Dedifferentiated amniotic fluid mesenchymal stem cell (primary cell): ENCODE measurements around the gene HORMAD2.

Experiments
- DNase-seq: peaks from one replicate; pipeline ENCODE4 v3.0.0-alpha.2; 2016; ENCODE audit errors: extremely low spot score

HORMAD2 gene

DNA sequence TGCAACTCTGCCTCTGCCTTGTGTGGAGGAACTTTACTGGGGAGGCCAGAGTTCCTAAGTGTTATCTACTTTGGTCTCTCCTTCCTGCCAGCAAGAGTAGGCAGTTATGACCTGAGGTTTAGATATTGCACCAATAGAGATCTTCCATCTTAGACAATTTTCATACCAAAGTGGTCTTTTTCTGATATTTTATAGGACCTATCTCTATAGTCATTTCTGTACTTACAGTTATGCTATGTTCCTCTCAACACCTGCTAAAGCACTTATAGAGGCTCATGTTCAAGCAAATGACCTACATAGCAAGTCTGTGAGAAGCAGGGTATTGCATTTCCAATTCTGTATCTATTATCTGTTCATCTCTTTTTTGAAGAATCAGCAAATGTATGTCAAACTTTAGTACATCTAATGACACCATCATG lies 80.8 kb downstream of the HORMAD2 start:
- no peak for DNase-seq

DNA sequence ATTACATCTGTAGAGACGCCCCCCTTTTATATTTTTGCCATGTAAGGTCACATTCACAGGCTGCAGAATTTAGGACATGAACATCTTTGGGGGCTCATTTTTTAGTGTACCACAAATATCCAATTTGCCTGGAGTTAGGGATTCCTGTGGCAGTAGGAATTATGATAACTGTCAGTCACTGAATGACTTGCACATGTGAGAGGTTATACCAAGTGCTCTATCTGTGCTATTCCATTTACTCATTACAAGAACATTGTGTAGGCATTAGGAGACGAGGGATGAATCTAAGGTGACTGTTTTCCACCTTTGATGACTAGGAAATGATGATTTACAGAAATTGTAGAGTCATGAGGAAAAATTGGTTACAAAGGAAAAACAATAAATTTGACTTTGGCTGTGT lies 87.0 kb downstream of the HORMAD2 start:
- DNase-seq, result no peak

DNA sequence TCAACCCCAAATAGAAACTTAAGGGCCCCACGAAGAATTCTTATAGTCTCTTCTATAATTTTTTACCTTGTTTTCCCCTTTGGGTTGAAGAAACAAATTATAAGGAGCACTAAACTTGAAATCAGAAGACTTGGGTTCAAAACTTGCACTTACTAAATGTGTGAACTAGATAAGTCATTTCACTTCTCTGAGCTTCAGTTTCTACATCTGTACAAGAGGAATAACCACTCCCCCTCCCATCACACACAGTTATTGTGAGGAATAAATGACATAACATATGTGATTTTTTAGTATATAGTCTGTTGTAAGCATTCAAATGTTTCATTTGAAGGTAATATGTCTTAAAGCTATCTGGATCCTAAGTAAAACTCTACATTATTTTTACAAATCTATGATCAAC lies 87.5 kb downstream of the HORMAD2 start:
- DNase-seq, result no peak

DNA sequence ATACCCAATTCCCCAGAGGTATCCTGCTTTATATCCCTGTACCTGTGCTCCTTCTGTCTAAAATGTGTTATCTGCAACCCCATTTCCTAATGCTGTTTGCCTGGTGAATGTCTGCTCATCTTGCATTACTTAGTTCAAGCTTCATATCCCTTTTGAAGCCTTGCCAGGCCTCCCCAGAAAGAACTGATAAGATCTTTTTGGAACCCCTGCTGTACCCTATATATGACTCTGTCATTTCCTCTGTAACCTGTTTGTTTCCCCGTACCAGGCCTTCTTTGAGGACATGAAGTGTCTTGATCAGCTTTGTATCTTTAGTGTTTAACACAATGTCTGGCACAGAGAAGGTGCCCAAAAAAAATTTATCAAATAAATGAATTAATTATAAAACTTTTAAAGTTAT lies 88.7 kb downstream of the HORMAD2 start:
- DNase-seq, result no peak

DNA sequence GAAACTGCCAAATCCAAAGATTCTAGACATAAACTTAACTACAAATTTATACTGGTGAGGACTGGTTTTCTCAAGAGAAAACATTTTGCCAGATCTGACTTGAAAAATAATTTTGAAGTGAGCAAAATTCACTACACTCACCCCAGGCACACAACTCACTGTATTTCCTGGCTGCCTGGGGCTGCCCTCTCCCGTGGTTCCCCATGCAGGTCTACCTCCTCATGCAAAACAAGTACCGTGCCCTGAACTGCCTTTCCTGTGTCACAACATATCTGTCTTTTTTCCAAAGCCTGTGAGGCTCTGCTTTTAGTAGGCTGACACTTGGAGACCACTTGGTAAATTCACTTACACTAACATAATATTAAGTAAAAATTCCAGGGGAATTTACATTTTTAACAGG lies 89.9 kb downstream of the HORMAD2 start:
- no peak for DNase-seq

DNA sequence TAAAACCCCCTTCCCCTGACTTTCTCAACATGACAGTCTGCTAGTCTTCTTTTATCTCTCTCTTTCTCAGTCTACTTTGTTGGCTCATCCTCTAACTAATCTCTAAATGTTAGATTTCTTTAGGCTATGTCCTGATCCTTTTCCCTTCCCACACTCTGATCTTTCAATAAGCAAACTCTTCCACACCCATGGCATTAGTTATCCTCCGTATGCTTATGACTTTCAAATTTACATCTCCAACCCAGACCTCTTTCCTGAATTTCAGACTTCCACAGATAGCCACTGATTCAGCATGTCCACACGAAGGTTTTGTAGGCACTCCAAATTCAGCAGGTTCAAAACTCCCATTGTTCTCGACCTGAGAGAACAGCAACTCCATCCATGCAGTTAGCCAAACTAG lies 90.7 kb downstream of the HORMAD2 start:
- DNase-seq, result no peak

DNA sequence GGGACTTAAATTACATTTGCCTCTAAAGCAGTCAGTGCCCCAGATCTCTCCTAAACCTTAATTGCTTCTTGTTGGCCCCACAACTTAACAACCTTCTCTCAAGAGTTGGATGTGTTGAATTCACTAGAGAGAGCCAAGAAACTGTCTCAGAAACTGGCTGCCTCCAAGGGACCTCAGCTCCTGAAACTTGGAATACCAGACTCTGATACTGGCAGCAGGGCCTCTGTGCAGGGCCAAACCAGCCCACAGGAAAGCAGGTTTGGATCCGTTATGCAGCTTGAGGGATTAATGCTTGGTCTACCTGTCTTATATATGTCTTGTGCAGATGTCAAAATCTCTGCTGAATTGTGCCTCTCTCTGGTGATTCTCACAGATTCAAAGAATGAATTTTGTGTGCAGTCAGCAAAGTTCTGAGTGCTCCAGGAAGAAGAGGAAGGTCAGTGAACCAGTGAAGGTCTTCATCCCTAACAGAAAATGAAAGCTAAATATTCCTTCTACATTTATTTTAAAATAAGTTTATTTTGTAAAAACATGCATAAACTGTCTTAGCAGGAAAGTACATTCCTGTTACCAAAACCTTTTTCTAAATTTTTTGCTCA lies 95.5 kb downstream of the HORMAD2 start:
- DNase-seq, result no peak

DNA sequence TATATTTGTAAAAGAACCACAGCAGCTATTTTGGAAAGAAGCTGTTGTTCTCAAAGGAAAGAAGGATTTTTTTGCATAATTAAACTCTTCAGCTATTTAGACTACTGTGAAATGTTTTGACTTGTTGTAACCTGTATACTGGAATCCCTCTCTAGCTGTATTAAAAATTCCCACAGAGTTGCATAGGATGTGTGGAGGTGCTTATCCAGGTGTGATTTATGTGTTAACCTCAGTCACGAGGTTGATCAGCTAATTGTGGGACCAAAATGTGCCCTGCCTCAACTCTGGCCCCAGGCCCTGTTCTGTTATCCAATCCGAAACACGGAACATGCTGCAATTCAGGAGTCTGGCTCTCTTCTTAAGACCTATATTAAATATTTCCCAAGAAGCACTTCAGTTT lies 96.2 kb downstream of the HORMAD2 start:
- DNase-seq, result no peak

DNA sequence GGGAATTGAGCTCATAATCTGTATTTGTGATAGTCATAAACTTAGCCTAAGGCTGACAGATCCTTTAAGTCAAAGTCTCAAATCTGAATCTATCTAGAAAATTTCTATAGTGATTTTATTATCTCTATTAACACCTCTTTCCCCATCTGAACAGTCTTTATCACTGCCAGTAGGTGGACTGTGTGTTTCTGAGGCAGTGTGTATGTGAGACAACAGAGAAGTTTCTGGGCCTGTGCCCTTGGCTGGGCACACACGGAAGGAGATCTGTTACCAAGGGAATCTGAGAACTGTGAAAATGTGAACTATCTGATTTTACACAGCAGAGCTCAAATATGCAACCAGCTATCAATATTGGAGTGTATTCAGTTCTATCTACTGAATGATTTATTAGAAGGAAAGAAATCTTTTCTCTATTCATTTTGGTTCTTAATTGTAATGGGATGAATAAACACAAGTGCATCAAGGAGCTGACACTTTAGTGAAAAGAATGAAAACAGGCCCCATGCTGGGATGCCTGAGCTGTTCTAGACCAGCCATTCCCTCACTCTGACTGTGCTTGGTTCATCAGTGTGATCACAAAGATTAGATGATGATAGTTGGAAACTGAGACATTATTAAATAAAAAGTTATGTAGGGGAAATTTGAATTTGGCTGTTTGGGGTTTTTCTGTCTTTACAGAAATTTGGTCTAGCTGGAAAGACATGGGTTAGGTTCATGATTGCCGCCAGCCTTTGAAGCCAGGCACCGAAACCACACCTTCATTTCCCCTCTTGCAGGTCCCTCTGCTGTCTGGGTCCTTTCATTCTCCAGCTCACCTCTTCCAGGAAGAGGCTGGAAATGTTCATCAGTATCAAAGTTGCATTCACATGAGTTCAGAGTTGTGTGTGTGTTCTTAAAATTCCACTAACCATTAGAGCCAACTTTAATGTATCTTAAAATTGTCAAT lies 98.2 kb downstream of the HORMAD2 start:
- peak; percentile 18 for DNase-seq

DNA sequence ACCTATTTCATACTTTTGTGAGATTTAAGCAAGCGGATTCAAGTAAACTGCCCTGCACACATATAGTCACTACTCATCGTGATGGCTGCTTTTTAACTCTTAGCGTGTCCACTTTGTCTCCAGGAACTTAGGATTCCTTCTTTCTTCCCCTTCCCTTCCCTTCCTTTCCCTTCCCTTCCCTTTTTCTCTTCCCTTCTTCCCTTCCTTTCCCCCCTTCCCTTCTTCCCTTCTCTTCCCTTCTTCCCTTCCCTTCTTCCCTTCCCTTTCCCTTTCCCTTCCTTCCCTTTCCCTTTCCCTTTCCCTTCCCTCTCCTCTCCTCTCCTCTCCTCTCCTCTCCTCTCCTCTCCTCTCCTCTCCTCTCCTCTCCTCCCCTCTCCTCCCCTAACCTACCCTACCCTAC lies 100.4 kb downstream of the HORMAD2 start:
- DNase-seq, result no peak

DNA sequence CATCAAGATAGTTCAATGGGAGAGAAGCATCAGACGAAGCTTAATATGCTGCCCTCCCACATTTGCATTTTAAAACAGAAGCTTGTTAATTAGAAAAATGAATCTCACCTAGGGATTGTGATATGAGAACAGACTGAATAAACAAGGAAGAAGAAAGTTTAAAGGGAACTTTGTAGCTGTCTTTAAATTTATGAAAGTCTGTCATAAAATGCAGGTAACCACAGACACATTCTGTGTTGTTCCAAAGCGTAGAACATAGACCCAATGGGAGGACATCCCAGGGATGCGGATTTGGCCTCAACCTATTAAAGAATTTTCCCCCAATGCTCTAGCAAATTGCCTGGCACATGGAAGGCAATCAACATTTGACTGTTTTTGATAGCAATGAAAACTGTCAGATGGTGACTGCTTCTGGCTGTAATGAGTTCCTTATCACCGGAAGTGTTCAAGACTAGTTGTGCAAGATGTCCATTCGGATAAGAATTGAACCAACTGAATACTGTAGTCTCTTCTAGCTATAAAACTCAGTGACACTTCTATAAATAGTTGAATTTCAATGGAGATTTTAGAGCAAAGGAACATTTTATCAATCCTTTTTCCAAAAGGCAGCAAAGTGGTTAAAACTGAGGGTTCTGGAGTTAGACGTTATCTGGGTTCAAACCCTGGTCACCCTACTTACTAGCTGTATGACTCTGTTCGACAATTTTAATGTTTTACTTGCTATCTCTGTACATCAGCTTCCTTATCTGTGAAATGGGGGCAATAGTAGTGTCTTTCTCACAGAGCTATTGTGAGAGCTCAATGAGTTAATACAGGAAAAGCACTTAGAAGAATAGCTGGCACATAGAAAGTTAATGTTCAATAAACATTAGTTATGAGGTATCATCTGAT lies 101.4 kb downstream of the HORMAD2 start:
- no peak for DNase-seq

DNA sequence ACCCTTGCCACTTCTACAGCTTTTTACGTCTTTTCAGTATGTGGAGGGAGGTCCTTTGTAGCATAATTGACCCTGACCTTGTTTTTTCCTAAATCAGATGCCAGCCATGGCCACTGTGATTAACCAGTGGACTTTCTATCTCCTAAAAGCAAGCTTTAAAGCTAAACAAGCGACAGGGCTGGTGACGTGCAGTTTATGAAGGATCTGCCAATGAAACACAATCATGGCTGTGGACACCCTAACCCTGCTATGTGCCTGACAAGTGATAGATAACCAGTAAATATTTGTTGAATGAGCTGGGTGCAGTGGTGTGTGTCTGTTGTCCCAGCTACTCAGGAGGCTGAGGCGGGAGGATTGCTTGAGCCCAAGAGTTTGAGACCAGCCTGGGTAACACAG lies 102.1 kb downstream of the HORMAD2 start:
- no peak for DNase-seq

DNA sequence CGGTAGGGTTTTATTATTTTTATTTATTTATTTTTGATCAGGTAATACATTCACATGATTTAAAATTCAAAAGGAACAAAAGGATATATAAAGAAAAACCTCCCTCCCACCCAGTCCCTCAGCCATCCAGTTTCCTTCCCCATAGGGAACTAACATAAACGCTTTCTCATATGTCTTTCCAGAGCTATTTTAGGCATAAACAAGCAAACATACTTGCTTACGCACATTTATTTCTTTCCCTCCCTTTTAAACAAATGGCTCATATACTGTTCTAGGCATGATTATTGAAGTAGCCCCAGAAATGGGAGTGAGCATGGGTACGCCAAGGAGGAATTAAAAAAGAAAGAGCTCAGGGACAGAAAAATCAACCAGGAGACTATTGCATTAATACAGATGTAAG lies 102.6 kb downstream of the HORMAD2 start:
- no peak for DNase-seq

DNA sequence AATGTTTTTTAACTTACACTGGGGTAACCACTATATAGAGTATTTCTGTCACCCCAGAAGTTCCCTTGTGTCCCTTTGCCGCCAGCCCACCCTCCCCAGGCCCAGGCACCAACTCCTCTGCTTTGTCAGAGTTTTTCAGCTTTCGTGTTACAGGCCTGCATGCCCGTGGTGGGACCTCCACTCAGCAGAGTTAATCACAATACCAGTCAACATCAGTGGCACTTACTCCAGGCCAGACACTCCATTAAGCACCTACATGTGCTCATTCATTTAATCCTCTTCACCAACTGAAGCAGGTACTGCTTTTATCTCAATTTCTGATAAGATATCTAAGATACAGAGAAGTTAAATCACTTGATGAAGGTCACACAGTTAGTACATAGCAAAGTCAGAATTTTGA lies 103.0 kb downstream of the HORMAD2 start:
- no peak for DNase-seq

DNA sequence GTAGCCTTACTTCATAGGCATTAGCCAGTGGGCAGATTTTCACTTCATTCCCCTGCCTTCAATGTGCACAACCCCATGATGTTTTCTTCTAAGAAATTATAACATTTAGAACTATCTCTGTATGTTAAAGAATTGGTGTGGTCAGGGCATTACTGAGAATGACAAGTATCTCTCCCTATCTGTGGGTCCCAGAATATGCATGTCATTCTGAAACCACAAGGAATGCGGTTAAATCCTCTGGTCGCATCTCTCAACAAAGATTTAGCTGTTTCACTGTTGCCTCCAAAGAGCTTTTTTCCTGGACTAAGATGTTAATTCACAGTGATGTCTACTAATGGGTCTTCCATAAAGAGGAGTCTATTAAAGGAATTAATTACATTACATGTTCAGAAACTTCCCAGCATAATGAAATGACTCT lies 103.6 kb downstream of the HORMAD2 start:
- peak; percentile 68 for DNase-seq

DNA sequence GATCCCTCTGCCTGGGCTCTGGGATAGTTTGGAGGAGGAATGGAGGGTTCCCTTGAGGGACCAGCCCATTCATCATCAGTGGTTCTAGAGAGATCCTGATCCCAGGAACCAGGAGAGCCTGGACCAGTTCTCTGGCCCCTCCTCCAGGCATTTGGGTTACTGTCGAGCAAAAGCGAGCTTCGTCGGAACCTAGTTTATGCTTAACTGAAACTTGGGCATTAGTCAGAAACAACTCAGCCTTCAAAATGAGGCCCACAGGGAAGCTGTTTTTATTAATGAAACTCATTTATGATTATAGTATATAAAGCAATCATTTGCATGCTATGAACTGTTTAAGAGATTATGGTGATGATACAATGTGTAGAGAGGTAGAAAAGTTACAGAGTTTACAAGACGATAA lies 104.9 kb downstream of the HORMAD2 start:
- DNase-seq, result no peak

DNA sequence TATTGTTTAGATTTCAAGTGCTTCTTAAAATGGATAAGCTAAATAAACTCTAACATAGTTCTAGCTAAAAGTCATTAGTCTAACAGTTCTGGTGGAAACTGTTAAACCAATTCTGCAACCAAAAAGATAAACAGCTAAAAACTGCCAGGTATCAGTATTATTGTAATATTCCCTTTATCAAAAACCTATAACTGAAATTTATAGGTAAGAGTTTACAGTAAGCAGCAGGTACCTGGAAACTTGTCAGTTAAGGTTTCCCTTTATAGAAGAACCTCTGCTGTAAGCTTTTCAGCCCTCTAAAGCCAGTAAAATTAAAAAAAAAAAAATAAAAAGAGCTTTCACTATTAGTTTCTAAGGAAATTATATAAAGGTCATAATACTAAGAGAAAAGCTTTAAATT lies 105.3 kb downstream of the HORMAD2 start:
- no peak for DNase-seq

DNA sequence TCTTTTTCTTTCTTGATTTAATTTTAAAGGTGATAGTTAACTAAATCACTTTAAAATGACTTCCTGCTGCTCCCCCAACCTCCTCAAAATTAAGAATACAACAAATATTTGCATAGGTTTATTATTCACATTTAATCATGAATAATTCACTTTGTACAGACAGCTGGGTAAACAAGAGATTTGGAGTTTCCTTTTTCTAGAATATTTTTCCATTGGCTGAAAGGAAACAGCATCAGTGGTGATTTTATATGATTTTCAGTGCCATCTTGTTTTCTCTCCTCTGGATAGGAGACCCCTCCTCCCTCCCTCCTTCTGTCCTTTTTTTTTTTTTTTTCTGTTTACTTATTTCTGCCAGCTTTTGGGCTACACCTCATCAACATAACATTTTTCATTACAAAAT lies 105.8 kb downstream of the HORMAD2 start:
- DNase-seq, result no peak

DNA sequence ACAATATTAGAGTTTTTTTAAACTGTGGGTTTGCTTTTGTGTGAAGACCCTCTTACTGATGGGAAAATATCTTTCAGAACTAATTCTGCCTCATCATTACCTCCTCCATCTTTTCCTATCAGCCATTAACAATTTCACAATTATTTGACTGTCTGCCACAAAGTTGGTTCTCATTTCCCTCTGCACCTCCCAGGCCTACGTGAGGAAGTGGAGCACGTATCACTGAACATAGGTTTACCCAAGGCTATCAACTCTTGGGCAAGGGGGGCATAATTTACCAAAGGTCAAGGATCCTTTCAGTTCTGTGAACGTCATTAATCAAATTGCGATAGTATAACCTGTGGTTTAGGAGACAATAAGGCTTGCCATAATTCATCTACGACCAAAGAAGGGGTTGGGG lies 106.2 kb downstream of the HORMAD2 start:
- no peak for DNase-seq

DNA sequence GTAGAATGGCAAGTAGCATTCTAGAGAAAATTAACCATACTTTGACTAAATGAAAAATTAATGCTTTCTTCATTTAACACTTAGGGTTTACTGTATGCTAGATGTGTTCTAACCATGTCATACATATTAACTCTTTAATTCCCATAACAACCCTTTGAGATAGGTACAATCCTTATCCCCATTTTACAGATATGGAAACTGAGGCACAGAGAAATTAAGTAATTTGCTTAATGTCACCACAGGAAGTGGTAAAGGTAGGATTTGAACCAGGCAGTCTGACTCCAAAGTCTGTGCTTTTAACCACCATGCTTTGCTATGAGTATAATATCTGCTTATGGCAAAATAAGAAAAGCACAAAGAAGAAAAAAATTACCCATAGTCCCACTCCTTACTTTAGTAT lies 106.8 kb downstream of the HORMAD2 start:
- DNase-seq, result no peak

DNA sequence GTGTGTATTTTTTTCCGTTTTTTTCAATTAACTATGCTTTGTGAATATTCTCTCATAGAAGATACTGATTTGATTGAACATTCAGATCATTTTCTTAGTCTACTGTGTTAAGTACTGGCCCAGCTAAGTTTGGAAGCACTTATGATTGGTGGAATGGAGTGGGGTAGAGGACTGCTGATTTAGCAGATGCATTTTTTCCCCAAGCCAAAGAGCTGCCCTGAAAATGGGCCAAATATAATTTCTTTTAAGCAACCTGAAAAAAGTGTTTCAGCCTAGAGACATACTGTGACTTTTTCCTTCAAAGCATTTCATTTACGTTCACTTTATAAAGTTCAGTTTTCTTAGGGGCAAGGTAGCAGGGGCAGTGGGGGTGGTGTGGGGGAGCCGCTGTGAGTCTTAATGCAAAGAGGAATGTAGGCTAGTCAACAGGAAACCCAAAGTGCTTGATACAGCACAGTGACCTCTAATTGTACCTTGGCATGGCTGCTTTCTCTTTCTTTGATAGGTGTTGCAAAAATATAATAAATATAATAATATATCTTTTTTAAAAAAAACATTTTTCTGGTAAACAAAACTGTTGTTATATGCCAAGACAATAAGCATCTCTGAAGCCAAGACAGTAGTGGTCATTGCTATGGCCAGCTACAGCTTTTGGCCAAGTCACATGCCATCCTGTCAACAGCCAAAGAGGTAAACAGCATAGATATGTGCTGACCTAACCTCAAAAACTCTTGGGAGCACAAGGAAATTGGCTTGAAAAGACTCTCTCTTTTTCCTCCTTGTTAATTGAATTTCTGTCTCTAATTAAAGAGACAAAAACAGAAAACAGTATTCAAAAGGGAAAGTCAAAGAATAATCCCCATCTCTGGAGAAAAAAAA lies 107.5 kb downstream of the HORMAD2 start:
- no peak for DNase-seq
